Superior temporal gyrus (tissue), 1 donor: Measurements from ENCODE around the gene LRRC61.
"Not testable (repeated sequence)": the region's sequence is repeated elsewhere in the genome, so short reads cannot be mapped to it uniquely, and the experiment has no call there.

Experiments used
- DNase-seq: peaks from one replicate; pipeline ENCODE4 v3.0.0-alpha.2; 2016; ENCODE audit errors: extremely low spot score

Gene LRRC61

GRCh38 chr7:150307904-150308303 is 15.3 kb upstream of the LRRC61 start:
- no peak for DNase-seq

DNA sequence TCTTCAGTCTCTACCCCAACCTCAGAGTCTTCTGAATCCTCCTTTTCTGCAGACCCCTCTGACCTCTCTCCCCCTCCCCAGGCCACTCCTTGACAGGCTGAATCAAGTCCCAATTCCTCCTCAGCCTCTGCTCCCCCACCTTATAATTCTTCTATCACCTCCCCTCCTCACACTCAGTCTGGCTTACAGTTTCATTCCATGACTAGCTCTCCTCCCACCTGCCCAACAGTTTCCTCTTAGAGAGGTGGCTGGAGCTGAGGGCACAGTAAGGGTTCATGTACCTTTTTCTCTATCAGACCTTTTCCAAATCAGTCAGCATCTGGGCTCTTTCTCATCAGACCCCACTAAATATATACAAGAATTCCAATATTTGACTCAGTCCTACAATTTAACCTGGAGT is 14.6 kb upstream of the LRRC61 start:
- no peak for DNase-seq

- no peak for DNase-seq
Observed at GRCh38 chr7:150311146-150311545, 12.0 kb upstream of the LRRC61 start.

DNA sequence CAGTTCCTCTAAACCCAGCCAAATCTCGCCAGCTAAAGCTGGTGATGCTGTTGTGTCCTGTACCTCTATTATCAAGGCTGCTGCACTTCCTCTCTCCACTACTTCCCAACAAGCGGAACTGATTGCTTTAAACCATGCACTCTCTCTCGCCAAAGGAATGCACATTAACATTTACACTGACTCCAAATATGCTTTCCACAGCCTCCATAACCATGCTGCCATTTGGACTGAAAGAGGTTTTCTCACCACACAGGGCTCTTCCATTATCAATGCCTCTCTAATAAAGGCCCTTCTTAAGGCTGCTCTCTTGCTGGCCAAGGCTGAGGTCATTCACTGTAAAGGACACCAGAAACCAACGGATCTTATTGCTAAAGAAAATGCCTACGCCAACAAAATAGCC is 11.4 kb upstream of the LRRC61 start:
- no peak for DNase-seq

DNA sequence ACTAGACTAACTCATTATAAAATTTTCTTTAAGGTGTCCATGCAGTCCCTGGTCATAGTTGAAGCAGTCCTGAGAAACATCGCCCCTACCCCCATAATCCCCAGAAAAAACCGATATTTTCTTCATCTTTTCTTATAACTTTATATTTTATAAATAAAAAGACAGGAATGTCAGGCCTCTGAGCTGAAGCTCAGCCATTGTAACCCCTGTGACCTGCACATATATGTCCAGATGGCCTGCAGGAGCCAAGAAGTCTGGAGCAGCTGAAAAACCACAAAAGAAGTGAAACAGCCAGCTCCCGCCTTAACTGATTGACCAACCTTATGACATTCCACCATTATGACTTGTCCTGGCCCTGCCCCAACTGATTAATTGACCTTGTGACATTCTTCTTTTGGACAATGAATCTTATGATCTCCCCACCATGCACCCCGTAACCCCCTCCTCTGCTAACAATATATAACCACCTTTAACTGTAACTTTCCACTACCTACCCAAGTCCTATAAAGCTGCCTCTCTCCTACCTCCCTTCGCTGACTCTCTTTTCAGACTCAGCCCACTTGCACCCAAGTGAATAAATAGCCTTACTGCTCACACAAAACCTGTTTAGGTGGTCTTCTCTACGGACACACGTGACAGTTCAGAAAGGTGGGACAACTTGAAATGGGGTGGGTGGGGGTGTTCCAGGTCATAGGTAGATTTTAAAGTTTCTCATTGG is 10.3 kb upstream of the LRRC61 start:
- not testable (repeated sequence) for DNase-seq

DNA sequence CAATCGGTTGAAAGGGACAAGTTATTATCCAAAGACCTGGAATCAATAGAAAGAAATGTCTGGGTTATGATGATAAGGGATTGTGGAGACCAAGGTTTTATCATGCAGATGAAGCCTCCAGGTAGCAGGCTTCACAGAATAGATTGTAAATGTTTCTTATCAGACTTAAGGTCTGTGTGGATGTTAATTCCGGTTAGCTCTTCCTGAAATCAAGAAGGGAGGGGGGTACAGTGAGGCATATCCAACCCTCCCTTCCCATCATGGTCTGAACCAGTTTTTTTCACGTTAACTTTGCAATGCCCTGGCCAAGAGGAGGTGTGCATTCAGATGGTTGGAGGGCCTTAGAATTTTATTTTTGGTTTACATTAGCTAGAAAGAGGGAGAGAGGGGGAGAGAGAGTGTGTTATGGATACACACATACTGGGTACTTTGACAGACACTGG is 9.8 kb upstream of the LRRC61 start:
- no peak for DNase-seq

GRCh38 chr7:150313870-150314269 is 9.3 kb upstream of the LRRC61 start:
- DNase-seq = no peak

DNA sequence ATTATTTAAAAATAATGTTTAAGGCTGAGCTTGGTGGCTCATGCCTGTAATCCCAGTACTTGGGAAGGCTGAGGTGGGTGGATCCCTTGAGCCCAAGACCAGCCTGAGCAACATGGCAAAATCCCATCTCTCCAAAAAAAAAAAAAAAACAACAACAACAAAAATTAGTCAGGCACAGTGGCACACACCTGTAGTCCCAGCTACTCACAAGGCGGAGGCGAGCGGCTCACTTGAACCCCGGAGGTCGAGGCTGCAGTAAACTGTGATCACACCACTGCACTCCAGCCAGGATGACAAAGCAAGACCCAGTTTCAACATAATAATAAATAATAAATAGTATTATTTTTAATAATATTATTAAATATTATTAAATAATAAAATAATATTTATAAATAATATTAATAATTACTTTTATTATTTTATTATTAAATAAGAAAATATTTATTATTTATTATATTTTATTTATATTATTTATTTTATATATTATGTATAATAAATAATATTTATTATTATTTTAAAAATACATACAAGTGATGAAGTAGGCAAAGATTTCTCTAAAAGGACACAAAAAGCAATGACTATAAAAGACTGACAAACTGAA is 8.4 kb upstream of the LRRC61 start:
- DNase-seq = no peak

GRCh38 chr7:150316987-150317386 is 6.2 kb upstream of the LRRC61 start:
- DNase-seq = not testable (repeated sequence)

GRCh38 chr7:150317748-150318444 is 5.3 kb upstream of the LRRC61 start:
- no peak for DNase-seq

GRCh38 chr7:150321788-150322113 is 1.4 kb upstream of the LRRC61 start:
- DNase-seq = no peak

- no peak for DNase-seq
Observed at GRCh38 chr7:150322114-150322832, 882 bp upstream of the LRRC61 start.

GRCh38 chr7:150323682-150324372 is 672 bp downstream of the LRRC61 start:
- peak; percentile 32 for DNase-seq

DNA sequence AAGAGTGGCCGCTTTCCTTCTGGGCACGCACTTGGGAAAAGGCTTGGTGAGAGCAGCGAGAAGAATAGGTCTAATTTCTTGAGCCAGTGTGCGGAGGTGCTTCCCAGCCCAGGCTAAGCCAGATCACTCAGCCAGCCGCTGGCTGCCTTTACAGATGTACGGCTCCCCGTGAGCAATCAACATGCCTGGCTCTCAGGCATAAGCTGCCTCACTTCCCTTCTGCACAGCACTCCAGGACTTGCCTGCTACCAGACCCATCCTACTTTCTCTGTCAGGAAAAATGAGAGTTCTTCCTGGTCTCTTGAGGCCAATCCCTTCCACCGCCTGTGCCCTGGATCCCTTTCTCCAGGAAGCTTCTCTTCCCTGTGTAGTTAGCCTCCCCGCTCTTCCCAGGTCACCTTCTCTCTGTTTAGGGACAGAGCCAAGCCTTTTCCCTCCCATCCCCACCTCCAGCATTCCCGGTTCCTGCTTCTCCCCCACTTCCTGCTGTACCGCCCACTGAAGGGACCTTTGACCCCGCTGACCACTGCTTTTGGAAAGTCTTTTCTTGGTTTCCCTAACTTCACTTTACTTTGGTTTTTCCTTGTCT is 1.3 kb downstream of the LRRC61 start:
- no peak for DNase-seq

GRCh38 chr7:150325110-150325611 is 2.0 kb downstream of the LRRC61 start:
- no peak for DNase-seq

- no peak for DNase-seq
Observed at GRCh38 chr7:150325901-150326300, 2.7 kb downstream of the LRRC61 start.

DNA sequence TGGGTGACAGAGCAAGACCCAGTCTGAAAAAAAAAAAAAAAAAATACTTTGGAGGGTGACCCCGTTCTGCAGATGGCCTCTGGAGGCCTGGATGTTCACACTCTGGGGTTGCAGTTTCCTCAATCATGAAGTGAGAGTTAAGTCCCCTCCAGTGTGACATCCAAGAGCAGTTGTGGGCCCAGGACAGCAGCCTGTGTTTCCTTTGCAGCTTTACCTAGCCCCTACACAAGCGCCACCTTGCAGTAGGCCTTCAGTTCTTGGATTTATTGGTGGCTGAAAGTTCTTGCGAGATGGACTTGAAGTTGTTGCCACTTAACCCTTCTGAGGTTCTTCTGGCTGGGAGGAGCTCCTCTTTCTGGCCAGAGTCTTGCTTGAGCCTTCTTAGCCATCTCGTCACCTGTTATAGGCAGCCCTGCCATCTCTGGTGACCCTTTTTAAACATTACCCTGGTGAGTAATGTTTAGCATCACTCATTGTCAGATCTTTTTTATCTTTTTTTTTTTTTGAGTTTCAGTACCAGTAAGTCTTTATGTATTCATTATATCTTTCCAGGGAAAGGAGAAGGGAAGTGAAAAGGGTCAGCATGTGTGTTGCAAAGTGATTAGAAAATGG is 3.6 kb downstream of the LRRC61 start:
- DNase-seq = no peak

DNA sequence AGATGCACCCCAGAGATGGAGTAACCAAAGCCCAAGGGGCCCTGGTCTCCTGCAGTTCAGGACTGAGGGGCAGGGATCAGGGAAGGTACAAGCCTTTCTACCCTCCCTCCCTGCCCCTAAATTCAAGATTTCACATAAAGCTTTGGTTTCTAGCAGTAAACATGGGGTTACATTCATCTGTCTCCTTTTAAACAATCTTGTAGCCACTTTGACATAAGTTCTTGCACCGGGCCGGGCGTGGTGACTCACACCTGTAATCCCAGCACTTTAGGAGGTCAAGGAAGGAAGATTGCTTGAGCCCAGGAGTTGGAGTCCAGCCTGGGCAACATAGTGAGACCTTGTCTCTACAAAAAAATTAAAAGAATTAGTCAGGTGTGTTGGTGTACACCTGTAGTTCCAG is 4.2 kb downstream of the LRRC61 start:
- no peak for DNase-seq

DNA sequence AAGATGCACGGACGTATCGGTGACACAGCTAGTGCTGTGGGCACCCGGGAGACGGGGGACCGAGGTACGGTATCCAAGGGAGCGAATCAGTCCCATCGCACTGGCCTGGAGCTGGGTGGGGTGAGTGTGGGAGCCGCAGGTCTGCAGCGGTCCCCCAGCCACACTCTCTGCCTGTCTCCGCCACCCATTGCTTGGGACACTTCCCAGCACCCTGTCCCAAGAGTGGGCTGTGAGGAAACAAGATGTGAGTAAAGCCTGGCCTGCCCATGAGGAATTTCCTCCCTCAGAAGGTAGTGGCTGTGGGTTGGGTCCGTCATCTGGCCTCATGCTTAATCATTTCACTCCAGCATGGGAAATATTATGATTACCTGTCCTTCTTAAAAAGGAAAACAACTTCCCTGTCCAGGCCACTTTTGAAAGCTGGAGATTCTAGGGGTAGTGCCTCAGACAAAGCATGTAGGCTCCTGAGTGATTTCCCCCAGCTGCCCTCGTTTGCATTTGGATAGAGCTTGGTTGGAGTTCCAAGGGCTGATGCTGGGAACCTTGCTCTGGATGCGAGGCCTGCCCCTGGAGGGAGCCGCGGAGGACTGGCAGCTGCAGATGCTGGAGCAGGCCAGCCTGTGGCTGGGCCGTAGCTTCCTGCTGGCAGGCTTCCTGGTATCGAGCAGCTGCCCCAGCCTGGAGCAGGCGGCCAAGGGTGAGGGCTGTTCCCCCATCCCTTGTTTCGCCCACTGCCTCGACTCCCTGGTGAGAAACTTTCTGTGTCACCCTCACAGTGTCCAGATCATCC is 6.4 kb downstream of the LRRC61 start:
- DNase-seq = peak; percentile 18
